Measurements from ENCODE around the gene SLC9A9. TPM values are rescaled to one million over a fixed set of nuclear protein-coding genes. Genes with fewer than 3 reads are reported as not detected.

Gene SLC9A9
- total RNA-seq, 2 donors from 2014 or later, result 1.3 to 3.7 TPM

- Mint-ChIP-seq H3K27ac (no peak overlapping the region), H3K9me3 (no peaks in the 10 kb centered on the region), H3K4me1 (peaks cover 12% of the 10 kb centered on the region), H3K27me3 (ENCODE audit: insufficient read depth) (no peaks in the 10 kb centered on the region), H3K4me3 (no peak overlapping the region), H3K36me3 (ENCODE audit: low read depth) (no peaks in the 10 kb centered on the region)
- no peak for TF ChIP-seq CTCF (conservative IDR thresholded peaks at IDR 0.05)
- H3K36me3 ChIP-seq (ENCODE audit: control insufficient read depth, insufficient read depth, low read length), result no peaks in the 10 kb centered on the region
- H3K27me3 ChIP-seq (ENCODE audit: control insufficient read depth, insufficient read depth, low read length, poor library complexity, severe bottlenecking), result no peaks in the 10 kb centered on the region
- H3K27ac ChIP-seq (ENCODE audit: low read depth, low read length), result no peak overlapping the region
- H3K9me3 ChIP-seq (ENCODE audit: control insufficient read depth, low read length), result no peaks in the 10 kb centered on the region
- no peak overlapping the region for H3K9ac ChIP-seq (ENCODE audit: extremely low read depth, low read length, poor library complexity, severe bottlenecking)
- H3K4me3 ChIP-seq (ENCODE audit: low read length), result no peak overlapping the region
- no peaks in the 10 kb centered on the region for H3K4me1 ChIP-seq (ENCODE audit: control insufficient read depth, insufficient read depth, low read length)
- no peak for DNase-seq
- 95 to 100% methylated on average over 2 to 3 of the region's 3 CpGs for WGBS, 2 experiments (ENCODE audit: insufficient coverage in 1 of 2, insufficient read length in 1 of 2)
These were observed 350.9 kb downstream of the SLC9A9 start for GRCh38 chr3:143497382-143497781.

- no peak overlapping the region for H3K9ac ChIP-seq (ENCODE audit: extremely low read depth, low read length, poor library complexity, severe bottlenecking)
- H3K4me3 Mint-ChIP-seq, result no peak overlapping the region
- no peaks in the 10 kb centered on the region for H3K4me1 ChIP-seq (ENCODE audit: control insufficient read depth, insufficient read depth, low read length)
- H3K36me3 Mint-ChIP-seq (ENCODE audit: low read depth), result no peaks in the 10 kb centered on the region
- H3K4me3 ChIP-seq (ENCODE audit: low read length), result no peak overlapping the region
- H3K27ac Mint-ChIP-seq, result no peak overlapping the region
- no peak for DNase-seq
- 86% methylated on average over 1 of the region's 1 CpG; no CpG with 5 or more reads in 1 of the 2 experiments for WGBS, 2 experiments (ENCODE audit: insufficient coverage in 1 of 2, insufficient read length in 1 of 2)
- H3K27ac ChIP-seq (ENCODE audit: low read depth, low read length), result no peak overlapping the region
- no peaks in the 10 kb centered on the region for H3K27me3 Mint-ChIP-seq (ENCODE audit: insufficient read depth)
- H3K9me3 ChIP-seq (ENCODE audit: control insufficient read depth, low read length), result no peaks in the 10 kb centered on the region
- peaks cover 4% of the 10 kb centered on the region for H3K4me1 Mint-ChIP-seq
- no peaks in the 10 kb centered on the region for H3K36me3 ChIP-seq (ENCODE audit: control insufficient read depth, insufficient read depth, low read length)
- H3K9me3 Mint-ChIP-seq, result no peaks in the 10 kb centered on the region
- TF ChIP-seq CTCF (conservative IDR thresholded peaks at IDR 0.05), result no peak
- no peaks in the 10 kb centered on the region for H3K27me3 ChIP-seq (ENCODE audit: control insufficient read depth, insufficient read depth, low read length, poor library complexity, severe bottlenecking)
These were observed 352.1 kb downstream of the SLC9A9 start for GRCh38 chr3:143496191-143496590.

DNA sequence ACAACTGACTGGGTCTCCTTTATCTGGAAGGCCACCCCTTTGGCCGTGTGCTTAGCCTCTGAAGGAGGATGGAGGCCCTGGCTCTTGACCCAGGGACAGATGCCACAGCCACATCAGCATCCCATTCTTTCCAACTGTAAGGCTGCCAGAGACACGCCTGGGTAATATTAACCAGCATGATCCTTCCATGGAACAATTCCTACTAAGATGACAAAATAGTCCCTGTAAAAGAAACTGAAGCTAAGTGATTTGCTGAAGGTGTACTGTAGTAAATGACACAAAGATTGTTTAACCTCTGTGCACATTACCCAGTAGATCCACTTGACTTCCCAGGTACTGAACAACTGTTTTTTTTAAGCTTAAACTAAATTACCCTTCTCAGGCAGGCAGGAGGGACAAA is 352.7 kb downstream of the SLC9A9 start:
- Mint-ChIP-seq H3K9me3 (no peaks in the 10 kb centered on the region), H3K4me1 (peaks cover 4% of the 10 kb centered on the region), H3K27ac (no peak overlapping the region), H3K4me3 (no peak overlapping the region), H3K36me3 (ENCODE audit: low read depth) (no peaks in the 10 kb centered on the region), H3K27me3 (ENCODE audit: insufficient read depth) (no peaks in the 10 kb centered on the region)
- 87 to 100% methylated on average over 2 of the region's 2 CpGs for WGBS, 2 experiments (ENCODE audit: insufficient coverage in 1 of 2, insufficient read length in 1 of 2)
- Histone ChIP-seq H3K9me3 (ENCODE audit: control insufficient read depth, low read length) (no peaks in the 10 kb centered on the region), H3K36me3 (ENCODE audit: control insufficient read depth, insufficient read depth, low read length) (no peaks in the 10 kb centered on the region), H3K4me3 (ENCODE audit: low read length) (no peak overlapping the region), H3K27me3 (ENCODE audit: control insufficient read depth, insufficient read depth, low read length, poor library complexity, severe bottlenecking) (no peaks in the 10 kb centered on the region), H3K4me1 (ENCODE audit: control insufficient read depth, insufficient read depth, low read length) (no peaks in the 10 kb centered on the region), H3K9ac (ENCODE audit: extremely low read depth, low read length, poor library complexity, severe bottlenecking) (no peak overlapping the region), H3K27ac (ENCODE audit: low read depth, low read length) (no peak overlapping the region)
- DNase-seq, result no peak
- no peak for TF ChIP-seq CTCF (conservative IDR thresholded peaks at IDR 0.05)
